NCI-H345 (cell line): ENCODE measurements around the gene ZNF316.
"Not testable (repeated sequence)": the region's sequence is repeated elsewhere in the genome, so short reads cannot be mapped to it uniquely, and the experiment has no call there.

Source experiments
- DNase-seq: peaks from one replicate; lab custom pipeline; 2025; lab: John Stamatoyannopoulos, UW

The ZNF316 gene

DNA sequence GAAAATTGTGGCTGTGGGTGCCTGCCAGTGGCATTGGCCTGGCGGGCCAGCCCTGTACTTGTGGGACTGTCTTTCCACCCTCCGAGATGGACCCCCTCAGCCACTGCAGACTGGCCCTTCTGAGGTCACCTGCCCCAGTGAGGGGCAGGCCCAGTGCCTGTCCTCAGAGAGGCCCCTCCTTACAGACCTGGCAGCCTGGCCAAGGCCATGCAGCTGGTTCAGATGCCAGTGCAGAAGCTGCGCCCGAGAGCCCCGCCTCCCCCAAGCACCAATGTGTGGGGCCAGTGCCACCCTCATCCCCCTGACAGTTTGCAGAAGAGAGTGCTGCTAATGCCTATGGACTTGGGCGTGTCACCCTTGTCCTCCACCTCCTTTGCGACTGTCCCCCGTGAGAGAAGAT is 10.0 kb downstream of the ZNF316 start:
- DNase-seq: no peak

DNA sequence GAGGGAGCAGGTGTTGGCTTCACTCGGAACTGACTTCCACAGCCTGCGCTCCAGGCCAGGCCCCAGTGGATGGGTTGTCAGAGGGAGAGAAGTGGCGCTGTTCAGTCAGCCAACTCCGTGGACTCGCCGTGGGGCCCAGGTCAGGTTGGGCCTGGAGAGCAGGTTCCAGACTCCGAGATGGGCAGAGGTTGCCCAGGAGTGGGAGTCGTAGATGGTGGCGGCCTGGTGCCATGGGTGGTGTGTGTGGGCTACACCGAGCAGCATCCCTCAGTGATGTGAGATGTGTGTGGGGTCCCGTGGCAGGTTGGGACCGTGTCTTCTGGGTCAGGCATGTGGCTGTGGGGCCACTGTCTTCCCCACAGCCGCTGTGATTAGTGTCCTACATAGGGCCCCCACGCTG is 10.4 kb downstream of the ZNF316 start:
- DNase-seq: no peak

DNA sequence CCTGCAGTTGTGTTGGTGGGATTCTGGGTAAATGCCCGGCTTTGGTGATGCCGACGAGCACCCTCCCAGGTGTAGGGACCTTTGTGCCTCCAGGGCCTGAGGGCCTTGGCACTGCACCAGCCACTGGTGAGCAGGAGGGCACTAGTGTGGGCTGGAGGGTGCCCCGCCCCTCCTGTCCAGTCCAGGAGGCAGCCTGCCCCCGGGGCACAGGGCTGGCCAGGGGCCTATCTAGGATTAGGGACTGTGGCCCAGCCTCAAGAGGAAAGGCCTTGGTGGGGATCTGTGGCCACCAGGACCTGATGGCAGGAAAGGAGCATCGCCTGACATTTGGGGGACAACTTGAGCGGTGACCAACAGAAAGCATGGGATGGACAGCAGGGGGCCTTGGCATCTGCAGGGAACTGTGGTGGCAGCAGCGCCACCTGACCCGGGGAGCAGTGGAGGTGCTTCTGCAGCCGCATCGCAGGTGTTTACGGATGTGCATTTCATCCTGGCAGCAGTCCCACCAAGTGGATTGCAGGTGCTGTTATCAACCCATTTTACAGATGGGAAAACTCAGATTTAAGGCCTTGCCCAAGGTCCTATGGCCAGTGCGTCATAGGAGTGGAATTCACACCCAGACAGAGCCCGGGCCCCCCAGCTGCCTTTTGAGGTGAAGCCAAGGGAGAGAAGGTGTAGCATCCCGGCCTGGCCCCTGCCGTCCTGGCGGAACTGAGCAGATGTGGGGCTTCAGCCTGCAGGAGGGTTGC is 11.1 kb downstream of the ZNF316 start:
- no peak for DNase-seq

DNA sequence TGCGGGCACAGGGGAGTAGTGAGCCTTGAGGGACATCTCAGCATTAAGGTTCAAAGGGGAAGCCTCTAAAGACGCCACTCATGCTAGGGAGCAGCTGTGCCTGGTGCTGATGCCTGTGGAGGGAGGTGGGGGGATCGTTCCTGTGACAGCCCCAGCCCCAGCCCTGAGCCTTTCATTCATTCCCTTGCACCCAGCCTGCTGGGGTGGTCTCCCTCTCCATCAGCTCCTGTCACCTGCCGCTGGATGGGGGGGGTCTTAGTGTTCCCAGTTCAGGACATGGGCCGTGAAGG is 11.6 kb downstream of the ZNF316 start:
- no peak for DNase-seq

DNA sequence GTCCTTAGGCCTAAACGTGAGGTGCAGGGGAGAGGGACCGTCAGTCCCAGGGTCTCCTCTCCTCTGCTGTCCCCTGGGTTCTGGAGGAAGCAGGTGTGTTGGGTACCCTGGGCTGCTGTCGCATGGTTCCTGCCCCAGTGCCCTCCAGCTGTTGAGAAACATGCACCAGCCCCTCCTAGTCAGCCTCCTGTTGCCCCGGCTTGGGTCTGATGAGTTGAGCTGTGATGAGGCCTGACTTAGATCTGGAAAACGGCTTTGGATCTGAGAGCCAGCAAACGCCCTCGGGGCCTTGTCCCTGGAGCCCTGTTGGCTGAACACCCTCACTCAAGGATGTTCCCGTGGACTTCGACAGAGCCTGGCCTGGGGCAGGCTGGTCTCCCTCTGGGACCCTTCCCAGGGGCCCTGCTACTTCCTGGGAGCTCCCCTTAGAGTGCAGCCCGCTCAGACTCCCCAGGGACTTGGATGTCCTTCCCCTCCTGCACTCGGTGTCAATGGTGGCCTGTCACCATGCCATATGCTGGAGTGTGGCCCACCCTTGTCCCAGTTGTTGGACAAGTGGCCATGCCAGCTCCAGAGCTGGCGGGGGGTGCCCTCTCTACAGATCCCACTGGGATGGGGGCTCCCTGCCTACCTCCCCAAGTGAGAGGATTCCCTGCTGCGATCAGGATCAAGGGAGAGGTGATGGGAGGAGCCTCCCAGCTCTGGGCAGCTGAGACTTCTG is 12.3 kb downstream of the ZNF316 start:
- no peak for DNase-seq

DNA sequence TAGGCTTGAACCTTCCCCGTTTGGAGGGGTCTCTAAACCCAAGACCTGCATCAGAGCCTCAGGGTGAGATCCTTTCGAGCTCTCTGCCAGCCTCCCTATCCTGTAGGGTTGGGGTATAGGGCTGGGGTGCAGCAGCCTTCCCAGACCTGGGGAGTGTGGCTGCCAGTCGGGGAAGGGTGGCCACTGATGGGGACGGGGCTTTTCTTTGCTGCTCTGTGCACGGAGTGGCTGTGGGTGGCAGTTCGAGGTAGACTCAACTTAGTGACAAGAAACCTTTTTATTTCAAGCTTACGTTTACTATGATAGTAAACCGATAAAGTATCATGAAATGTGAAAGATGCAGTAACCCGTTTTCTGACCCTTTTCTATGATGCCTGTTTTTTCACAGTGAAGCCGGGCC is 13.0 kb downstream of the ZNF316 start:
- no peak for DNase-seq

DNA sequence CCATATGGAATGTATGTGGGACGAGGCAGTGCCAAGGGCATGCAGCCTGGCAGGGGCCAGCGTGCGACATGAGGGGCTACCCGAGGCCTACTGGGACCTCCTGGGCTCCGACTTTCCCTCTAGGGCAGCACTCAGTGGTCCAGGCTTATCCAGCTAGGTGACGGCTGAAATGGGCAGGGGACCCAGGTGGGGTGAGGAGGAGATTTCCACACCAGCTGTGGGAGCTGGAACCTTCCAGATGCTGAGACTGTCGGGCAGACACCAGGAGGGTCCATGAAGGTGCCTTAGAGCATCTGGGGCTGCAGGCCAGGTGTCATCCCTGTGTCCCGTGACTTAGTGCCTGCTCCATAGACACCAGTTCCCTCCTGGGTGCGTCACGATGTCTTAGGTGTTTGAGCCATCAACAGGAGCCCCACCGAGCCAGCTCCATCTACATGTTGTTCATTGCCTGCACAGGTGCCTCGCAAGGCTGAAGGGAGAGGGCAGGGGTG is 13.4 kb downstream of the ZNF316 start:
- no peak for DNase-seq

DNA sequence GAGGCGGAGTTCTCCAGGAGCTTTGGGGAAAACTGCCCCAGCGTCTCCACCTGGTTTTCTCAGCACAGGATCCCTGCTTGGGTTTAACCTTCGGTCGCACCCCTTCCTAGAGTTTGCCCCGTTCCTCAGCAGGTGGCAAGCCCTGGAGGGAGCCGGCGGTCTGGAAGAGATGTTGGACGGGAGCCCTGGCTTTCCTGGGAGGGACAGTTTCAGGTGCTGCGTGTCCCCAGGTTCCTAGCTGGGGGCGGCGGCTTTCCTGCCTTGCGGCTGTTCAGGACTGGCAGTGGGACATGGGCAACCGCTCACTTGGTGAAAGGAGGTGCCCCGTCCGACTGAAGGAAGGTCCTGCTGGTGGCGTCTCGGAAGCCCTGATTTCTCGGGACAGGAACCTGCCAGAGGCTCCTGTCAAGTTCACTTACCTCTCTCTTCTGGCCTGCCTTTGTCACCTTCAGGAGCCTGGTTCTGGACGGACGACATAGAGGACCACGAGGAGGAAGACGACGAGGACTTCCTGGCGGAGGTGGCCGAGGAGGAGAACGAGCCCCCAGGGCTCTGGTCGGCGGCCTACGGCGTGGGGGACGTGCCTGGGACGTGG is 14.8 kb downstream of the ZNF316 start:
- no peak for DNase-seq

DNA sequence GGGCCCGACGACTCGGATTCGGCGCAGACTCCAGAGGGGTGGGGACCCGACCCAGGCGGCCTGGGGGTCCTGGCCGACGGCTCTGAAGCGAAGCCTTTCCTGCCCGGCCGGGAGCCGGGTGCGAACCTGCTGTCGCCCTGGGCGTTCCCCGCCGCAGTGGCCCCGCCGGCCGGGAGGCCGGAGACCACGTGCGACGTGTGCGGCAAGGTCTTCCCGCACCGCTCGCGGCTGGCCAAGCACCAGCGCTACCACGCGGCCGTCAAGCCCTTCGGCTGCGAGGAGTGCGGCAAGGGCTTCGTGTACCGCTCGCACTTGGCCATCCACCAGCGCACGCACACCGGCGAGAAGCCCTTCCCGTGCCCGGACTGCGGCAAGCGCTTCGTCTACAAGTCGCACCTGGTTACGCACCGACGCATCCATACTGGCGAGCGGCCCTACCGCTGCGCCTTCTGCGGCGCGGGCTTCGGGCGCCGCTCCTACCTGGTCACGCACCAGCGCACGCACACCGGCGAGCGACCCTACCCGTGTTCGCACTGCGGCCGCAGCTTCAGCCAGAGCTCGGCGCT is 15.4 kb downstream of the ZNF316 start:
- DNase-seq: no peak

DNA sequence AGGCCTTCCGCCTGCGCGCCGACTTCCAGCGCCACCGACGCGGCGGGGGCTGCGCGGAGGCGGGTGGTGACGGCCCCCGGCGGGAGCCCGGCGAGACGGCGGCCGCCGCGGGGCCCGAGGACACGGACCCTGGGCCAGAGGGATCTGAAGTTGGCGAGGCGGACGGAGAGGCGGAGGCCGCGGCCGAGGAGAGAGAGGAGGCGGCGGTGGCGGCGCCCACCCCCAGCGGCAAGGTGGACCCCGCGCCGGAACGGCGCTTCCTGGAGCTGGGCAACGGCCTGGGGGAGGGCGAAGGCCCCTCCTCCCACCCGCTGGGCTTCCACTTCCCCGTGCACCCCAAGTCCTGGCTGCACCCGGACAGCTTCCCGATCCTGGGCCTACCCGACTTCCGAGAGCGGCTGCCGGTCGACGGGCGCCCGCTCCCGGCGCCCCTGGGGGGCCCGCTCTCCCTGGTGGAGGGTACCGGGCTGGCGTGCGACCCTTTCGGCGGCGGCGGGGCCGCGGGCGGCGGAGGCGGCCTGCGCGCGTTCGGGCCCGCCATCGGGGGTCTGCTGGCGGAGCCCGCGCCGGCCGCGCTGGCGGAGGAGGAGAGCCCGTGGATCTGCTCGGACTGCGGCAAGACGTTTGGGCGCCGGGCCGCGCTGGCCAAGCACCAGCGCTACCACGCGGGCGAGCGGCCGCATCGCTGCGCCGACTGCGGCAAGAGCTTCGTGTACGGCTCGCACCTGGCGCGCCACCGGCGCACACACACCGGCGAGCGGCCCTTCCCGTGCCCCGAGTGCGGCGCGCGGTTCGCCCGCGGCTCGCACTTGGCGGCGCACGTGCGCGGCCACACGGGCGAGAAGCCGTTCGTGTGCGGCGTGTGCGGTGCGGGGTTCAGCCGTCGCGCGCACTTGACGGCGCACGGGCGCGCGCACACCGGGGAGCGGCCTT is 16.2 kb downstream of the ZNF316 start:
- no peak for DNase-seq

DNA sequence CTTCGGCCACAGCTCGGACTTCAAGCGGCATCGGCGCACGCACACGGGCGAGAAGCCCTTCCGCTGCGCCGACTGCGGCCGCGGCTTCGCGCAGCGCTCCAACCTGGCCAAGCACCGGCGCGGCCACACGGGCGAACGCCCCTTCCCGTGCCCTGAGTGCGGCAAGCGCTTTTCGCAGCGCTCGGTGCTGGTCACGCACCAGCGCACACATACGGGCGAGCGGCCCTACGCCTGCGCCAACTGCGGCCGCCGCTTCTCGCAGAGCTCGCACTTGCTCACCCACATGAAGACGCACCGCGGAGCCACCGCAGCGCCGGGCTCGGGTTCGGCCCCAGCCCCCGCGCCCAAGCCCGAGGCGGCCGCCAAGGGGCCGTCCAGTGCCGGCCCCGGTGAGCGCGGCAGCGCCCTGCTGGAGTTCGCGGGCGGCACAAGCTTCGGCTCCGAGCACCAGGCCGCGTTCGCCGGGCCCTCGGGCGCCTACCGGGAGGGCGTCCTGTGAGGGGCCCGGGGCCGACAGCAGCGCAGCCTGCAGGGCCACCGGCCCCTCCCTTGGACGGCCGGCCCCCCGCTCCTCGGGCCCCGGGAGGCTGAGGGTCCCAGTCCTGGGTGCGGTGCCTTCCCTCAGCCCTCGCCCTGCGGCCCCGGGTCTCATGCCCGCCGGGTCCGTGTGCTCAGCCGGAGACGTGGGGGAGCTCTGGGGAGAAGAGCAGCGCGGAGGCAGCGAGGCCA is 17.2 kb downstream of the ZNF316 start:
- DNase-seq: no peak

DNA sequence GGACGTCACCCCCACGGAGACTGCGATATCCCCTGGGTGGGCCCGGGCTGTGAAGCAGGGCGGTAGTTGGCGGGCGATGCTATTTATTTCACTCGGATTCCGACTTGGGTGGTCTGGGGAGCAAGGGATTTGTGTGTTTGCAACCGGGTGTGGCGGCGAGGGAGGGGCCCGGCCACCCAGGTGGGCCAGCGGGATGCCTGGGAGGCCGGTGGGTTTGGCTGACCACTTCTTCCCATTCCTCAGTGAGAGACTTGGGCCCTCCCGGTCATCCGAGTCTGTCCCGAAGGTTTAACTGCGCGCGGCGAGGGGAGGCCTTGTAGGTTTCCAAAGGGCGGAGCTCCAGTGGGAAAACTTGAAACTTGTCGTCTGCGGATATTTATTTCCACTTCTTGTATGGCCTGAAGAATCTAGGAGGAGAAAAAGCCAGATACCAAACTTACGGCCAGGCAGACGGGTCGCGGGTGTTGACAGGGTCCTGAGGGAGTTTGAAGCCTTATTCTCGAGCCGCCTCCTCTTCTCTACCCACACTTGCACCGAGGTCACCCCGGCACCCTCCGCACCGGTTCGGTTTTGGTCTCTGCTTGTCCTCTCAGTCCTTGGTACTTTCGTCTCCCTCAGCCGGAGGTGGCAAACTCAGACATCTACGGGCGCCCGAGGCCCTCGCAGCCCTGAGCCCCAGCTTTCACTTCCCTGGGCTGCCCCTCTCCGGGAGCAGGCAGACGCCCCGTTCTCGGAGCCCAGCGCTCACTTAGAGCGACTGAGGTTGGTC is 17.9 kb downstream of the ZNF316 start:
- no peak for DNase-seq

DNA sequence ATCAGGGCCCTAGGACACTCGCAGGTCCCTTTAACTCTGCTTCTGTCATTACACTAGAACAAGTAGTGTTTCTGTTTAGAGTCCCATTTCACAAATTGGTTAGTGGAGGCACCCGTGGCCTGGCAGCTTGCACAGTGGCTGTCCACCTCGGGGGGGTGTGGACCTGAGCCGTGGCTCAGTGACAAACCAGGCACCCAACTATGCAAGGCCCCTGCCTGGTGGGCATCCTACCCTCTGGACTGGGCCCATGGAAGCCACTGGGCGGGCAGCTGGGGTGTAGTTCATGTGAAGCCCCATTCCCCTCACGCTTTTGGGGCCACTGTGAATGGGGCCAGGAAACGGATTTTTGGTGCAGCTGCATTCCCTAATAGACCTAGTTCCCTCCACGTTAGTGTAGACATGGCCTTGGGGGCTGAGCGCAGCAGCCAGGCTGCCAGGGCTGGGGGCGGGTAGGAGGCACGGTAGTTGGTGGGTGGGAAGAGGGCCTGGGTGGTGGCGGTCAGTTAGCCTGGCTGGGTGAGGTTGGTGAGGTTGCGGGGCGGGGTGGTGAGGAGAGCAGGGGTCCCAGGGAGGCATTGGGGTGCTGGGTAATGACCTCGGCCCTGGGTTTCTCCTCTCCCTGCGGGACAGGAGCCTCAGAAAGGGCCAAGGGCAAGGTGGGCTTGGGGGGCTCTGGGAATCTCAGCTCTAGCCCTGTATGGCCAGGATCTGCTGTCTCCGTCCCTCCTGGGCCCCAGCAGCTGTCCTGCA is 18.7 kb downstream of the ZNF316 start:
- no peak for DNase-seq

DNA sequence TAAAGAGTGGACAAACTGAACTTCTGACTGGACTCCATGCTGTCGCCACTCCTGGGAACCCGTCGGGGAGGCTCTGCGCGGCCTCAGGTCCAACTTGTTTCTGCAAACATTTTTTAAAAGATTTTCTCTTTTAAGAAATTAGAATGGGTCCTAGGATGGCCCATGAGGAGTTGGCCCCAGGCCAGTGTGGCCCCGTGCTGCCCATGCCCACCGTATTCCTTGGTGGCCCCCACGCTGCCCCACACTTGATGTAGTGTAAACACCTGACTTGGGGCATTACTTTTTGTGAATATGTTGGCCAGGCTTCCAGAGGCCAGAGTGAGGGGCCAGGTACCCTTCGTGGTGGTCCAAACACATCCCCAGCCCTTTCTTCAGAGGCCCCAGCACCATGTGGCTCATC is 19.3 kb downstream of the ZNF316 start:
- DNase-seq: no peak

DNA sequence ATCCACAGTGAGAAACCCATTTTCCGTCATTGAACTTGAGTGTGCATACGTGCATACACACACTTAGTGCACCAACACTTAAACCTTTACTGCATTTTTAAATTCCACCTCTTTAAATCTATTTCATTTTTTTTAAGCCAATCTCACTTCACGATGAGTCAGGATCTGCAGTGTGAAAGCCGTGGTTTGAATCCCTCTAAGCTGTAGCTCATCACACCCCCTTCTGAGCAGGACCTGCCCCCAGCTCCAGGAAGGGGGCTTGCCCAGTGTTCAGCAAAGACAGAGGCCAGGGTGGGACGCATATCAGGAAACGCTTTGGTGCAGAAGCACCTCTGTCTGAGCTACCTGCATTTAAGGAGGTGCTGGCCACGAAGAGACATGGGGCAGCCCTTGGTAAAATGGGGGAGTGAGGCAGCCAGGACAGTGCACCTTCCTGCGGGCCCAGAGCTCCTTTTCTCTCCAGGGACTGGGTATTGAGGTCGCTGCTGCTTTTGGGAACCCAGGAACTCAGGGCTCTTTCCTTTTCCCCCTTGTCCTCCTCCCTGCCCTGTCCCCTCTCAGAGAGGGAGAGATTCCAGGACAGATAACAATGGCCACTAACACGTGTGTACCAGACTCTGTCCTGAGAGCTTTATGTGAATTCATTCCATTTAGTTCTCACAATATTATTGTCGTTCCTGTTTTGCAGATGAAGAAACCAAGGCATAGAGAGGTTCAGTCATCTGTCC is 21.7 kb downstream of the ZNF316 start:
- no peak for DNase-seq

DNA sequence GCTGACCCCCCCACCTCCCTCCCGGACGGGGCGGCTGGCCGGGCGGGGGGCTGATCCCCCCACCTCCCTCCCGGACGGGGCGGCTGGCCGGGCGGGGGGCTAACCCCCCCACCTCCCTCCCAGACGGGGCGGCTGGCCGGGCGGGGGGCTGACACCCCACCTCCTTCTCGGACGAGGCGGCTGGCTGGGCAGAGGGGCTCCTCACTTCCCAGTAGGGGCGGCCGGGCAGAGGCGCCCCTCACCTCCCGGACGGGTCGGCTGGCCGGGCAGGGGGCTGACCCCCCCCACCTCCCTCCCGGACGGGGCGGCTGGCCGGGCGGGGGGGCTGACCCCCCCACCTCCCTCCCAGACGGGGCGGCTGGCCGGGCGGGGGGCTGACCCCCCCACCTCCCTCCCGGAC is 33.7 kb downstream of the ZNF316 start:
- not testable (repeated sequence) for DNase-seq

DNA sequence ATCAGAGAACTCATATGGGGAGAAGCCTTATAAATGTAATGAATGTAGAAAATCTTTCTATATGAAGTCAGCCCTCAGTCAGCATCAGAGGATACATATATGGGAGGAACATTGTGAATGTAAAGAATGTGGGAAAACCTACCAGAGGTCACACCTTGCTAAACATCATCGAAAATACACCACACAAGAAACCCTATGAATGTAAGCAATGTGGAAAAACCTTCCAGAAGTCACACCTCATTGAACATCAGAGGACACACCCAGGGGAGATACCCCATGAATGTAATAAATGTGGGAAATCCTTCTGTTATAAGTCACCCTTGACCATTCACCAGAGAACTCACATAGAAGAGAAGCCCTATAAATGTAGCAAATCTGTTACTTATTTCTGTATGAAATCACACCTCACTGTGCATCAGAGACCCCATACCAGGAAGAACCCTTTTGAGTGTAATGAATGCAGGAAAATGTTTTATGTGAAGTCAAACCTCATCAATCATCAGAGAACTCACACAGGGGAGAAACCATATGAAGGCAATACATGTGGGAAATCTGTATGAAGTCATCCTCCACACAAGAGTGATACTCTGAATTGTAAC is 38.8 kb downstream of the ZNF316 start:
- DNase-seq: no peak

DNA sequence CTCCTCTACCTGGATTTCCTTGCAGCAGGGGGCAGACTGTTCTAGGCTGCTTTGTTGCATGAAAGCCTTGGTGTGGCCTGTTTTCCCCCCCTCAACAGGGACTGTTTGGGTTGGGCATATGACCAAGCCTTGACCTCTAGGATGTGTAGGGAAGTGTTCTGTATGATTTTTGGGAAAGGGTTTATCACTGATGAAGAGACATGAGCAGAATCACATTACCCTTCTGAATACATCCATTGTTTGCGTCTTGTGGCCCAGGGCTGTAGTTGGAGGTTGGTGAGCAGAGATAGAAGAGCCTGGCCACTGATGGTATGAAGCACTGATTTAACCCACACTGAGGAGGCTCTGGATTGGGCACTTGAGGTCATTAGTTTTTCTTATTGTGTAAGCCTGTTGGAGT is 43.0 kb downstream of the ZNF316 start:
- no peak for DNase-seq

DNA sequence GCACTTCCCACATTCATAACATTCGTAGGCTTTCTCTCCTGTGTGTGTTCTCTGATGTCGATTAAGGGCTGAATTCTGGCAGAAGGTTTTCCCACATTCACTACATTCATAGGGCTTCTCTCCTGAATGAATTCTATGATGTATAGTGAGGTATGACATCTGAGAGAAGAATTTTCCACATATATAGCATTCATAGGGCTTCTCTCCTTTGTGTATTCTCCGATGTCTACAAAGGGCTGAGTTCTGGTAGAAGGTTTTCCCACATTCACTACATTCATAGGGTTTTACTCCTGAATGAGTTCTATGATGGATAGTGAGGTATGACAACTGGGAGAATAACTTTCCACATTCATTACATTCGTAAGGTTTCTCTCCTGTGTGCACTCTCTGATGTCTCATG is 54.0 kb downstream of the ZNF316 start:
- DNase-seq: no peak
